ENCODE measurements around the gene NAPG.

Gene NAPG

DNA sequence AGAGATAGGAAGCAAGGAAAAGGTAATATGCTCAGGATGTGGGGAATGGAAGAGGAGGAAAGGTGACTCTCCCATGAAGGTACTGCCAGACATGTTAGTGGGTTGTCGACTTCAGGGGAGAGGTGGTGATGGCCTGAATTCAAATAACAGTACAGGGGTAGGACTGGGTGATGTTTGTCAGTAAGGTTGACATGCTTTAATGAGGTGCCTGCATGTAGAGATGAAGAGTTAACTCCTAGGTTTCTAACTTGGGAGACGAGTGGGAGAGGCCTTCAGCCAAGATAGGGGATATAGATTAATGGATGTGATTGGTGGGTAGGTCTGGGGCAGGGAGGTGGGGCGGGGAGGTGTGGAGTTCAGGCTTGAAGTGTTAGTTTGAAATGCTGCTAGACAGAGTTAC lies 2.6 kb downstream of the NAPG start:
- H2AFZ ChIP-seq (ENCODE audit: low read depth, low read length), result no peak overlapping the region
- H3K4me1 ChIP-seq (ENCODE audit: low read length), result peaks cover 39% of the 10 kb centered on the region
- peaks cover 61% of the 10 kb centered on the region for H3K79me2 ChIP-seq (ENCODE audit: low read length)
- H3K4me3 ChIP-seq (ENCODE audit: low read length), result no peak overlapping the region
- no peak overlapping the region for H3K27ac ChIP-seq (ENCODE audit: low read length)
- H4K20me1 ChIP-seq (ENCODE audit: insufficient read depth, low read length), result peaks cover 33% of the 10 kb centered on the region
- H3K4me2 ChIP-seq (ENCODE audit: low read length), result no peak overlapping the region
- no peaks in the 10 kb centered on the region for H3K36me3 ChIP-seq (replicated peaks; ENCODE audit: low read depth, low read length)
- TF ChIP-seq, protein P1, sequence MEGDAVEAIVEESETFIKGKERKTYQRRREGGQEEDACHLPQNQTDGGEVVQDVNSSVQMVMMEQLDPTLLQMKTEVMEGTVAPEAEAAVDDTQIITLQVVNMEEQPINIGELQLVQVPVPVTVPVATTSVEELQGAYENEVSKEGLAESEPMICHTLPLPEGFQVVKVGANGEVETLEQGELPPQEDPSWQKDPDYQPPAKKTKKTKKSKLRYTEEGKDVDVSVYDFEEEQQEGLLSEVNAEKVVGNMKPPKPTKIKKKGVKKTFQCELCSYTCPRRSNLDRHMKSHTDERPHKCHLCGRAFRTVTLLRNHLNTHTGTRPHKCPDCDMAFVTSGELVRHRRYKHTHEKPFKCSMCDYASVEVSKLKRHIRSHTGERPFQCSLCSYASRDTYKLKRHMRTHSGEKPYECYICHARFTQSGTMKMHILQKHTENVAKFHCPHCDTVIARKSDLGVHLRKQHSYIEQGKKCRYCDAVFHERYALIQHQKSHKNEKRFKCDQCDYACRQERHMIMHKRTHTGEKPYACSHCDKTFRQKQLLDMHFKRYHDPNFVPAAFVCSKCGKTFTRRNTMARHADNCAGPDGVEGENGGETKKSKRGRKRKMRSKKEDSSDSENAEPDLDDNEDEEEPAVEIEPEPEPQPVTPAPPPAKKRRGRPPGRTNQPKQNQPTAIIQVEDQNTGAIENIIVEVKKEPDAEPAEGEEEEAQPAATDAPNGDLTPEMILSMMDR (IDR thresholded peaks at IDR 0.05; ENCODE audit: low read depth, low read length), result no peak
- no peak for TF ChIP-seq EZH2phosphoT487 (IDR thresholded peaks at IDR 0.05; ENCODE audit: low read depth)
- no peaks in the 10 kb centered on the region for H3K27me3 ChIP-seq (ENCODE audit: low read depth, low read length)
- no peak overlapping the region for H3K9ac ChIP-seq (ENCODE audit: low read length)
- no peaks in the 10 kb centered on the region for H3K9me3 ChIP-seq (ENCODE audit: insufficient read depth, low read length)

DNA sequence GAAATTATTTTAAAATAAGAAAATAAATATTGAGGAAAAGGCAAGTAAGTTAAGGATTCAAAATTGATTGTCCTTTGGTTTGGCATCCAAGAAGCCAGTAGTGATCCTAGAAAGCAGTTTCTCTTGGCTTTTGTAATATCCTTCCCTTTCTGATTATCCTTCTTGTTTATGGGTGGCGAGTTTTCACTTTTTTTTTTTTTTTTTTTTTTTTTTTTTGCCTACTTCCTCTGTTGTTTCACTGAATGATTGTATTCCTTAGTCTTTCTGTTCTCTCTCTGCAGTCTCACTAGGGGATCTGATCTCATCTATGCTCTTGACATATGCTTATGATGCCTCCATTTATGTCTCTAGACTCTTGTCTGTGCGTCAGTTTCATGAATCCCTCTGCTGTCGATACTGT lies 4.2 kb downstream of the NAPG start:
- TF ChIP-seq, protein P1 (IDR thresholded peaks at IDR 0.05; ENCODE audit: low read depth, low read length), result no peak
- no peak for TF ChIP-seq EZH2phosphoT487 (IDR thresholded peaks at IDR 0.05; ENCODE audit: low read depth)
- peaks cover 33% of the 10 kb centered on the region for H4K20me1 ChIP-seq (ENCODE audit: insufficient read depth, low read length)
- peak overlapping the region; percentile 25; the same call in 1 of the 2 replicates for H3K9ac ChIP-seq (ENCODE audit: low read length)
- H3K79me2 ChIP-seq (ENCODE audit: low read length), result peaks cover 61% of the 10 kb centered on the region
- H3K4me1 ChIP-seq (ENCODE audit: low read length), result peaks cover 37% of the 10 kb centered on the region
- peak overlapping the region; percentile 63 for H3K4me3 ChIP-seq (ENCODE audit: low read length)
- no peaks in the 10 kb centered on the region for H3K27me3 ChIP-seq (ENCODE audit: low read depth, low read length)
- peaks cover 5% of the 10 kb centered on the region for H3K36me3 ChIP-seq (replicated peaks; ENCODE audit: low read depth, low read length)
- H2AFZ ChIP-seq (ENCODE audit: low read depth, low read length), result no peak overlapping the region
- peak overlapping the region; percentile 89 for H3K4me2 ChIP-seq (ENCODE audit: low read length)
- H3K9me3 ChIP-seq (ENCODE audit: insufficient read depth, low read length), result no peaks in the 10 kb centered on the region
- peak overlapping the region; percentile 76 for H3K27ac ChIP-seq (ENCODE audit: low read length)

DNA sequence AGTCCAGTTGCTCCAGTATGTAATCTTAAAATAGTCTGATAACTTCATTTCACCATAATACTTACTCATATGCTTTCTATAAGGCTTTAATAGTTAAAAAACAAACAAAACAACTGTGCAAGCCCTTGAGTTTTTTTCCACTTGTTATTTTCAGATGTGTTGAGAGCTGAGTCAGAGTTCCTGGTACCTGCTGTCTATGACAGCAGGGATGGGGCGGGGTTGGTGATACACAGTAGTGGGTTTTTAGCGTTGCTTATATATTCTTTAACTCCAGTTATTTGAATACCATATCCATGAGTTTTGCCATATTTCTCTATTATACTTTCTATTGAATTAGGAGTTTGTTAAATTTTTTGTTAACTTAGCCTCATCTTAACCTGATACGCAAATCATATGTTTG lies 5.0 kb downstream of the NAPG start:
- H3K9ac ChIP-seq (ENCODE audit: low read length), result no peak overlapping the region
- H4K20me1 ChIP-seq (ENCODE audit: insufficient read depth, low read length), result peaks cover 34% of the 10 kb centered on the region
- H3K27ac ChIP-seq (ENCODE audit: low read length), result no peak overlapping the region; the same call in 1 of the 2 replicates
- no peak overlapping the region for H2AFZ ChIP-seq (ENCODE audit: low read depth, low read length)
- TF ChIP-seq, protein P1 (IDR thresholded peaks at IDR 0.05; ENCODE audit: low read depth, low read length), result no peak
- no peak for TF ChIP-seq EZH2phosphoT487 (IDR thresholded peaks at IDR 0.05; ENCODE audit: low read depth)
- peak overlapping the region; percentile 63; the same call in 1 of the 2 replicates for H3K4me3 ChIP-seq (ENCODE audit: low read length)
- H3K27me3 ChIP-seq (ENCODE audit: low read depth, low read length), result no peaks in the 10 kb centered on the region
- H3K9me3 ChIP-seq (ENCODE audit: insufficient read depth, low read length), result no peaks in the 10 kb centered on the region
- H3K4me2 ChIP-seq (ENCODE audit: low read length), result peak overlapping the region; percentile 89
- peaks cover 61% of the 10 kb centered on the region for H3K79me2 ChIP-seq (ENCODE audit: low read length)
- peaks cover 33% of the 10 kb centered on the region for H3K4me1 ChIP-seq (ENCODE audit: low read length)
- H3K36me3 ChIP-seq (replicated peaks; ENCODE audit: low read depth, low read length), result peaks cover 5% of the 10 kb centered on the region

DNA sequence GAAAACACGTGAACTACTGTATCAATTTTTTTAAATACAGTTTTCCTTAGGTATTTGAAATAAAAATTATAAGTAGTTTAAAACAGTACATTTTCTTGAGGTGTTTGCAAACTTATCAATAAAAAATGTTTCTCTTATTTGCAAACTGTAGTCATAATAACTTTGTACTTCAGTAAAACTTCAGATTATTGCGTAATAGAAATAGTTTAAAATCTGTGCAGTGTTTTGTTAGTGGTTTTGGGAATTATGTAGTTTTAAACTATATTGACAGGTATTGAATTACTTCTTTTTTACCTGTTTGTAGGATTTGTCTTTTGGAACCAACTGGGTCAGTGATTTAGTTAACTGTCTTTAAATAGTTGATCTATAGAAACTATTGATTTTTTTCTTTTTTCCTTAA lies 7.3 kb downstream of the NAPG start:
- Histone ChIP-seq H3K4me3 (ENCODE audit: low read length) (no peak overlapping the region), H3K79me2 (ENCODE audit: low read length) (peaks cover 41% of the 10 kb centered on the region), H4K20me1 (ENCODE audit: insufficient read depth, low read length) (peaks cover 34% of the 10 kb centered on the region), H2AFZ (ENCODE audit: low read depth, low read length) (no peak overlapping the region), H3K27ac (ENCODE audit: low read length) (no peak overlapping the region), H3K9ac (ENCODE audit: low read length) (no peak overlapping the region), H3K27me3 (ENCODE audit: low read depth, low read length) (no peaks in the 10 kb centered on the region), H3K36me3 (replicated peaks; ENCODE audit: low read depth, low read length) (peaks cover 7% of the 10 kb centered on the region), H3K4me2 (ENCODE audit: low read length) (no peak overlapping the region), H3K9me3 (ENCODE audit: insufficient read depth, low read length) (no peaks in the 10 kb centered on the region), H3K4me1 (ENCODE audit: low read length) (peaks cover 28% of the 10 kb centered on the region)
- no peak for TF ChIP-seq EZH2phosphoT487 (IDR thresholded peaks at IDR 0.05; ENCODE audit: low read depth)
- TF ChIP-seq, protein P1 (IDR thresholded peaks at IDR 0.05; ENCODE audit: low read depth, low read length), result no peak
